CD4-positive, alpha-beta T cell (primary cell): Measurements from ENCODE around the gene C10orf71. TPM values are rescaled to one million over a fixed set of nuclear protein-coding genes. Genes with fewer than 3 reads are reported as not detected.

Experiments
- ATAC-seq: fragments of 200-7000 bp; cut with Tn5 transposase; one replicate; pipeline ENCODE4 v1.10.0; 2022; ENCODE audit warnings: mild to moderate bottlenecking; ENCODE audit not compliant: poor library complexity
- CTCF ChIA-PET: fragments of 350-600 bp; sonication (Branson Sonifier 250); formaldehyde crosslinking; loops from one replicate; lab custom pipeline; 2021; ENCODE audit warnings: antibody characterized with exemption, inconsistent platforms; lab: Charles Lee
- POLR2A ChIA-PET: fragments of 350-600 bp; sonication (Branson Sonifier 250); formaldehyde crosslinking; loops from one replicate; lab custom pipeline; 2021; ENCODE audit warnings: antibody characterized with exemption, inconsistent platforms; lab: Charles Lee
- DNase-seq, 14 experiments: peaks; one replicate each; pipeline ENCODE4 v3.0.0-alpha.2; 2013 to 2020; ENCODE audit warnings: mixed read lengths in 2 of 14
- H3K27ac ChIP-seq, 2 donors: one replicate each; pipeline versions ENCODE4 v1.5.1 to v1.7.0; 2013; ENCODE audit warnings: low read length in 2 of 2, low read depth in 1 of 2, mild to moderate bottlenecking in 1 of 2
- H3K27me3 ChIP-seq, 2 experiments: 1 replicate in 1 of 2; 2 replicates in 1 of 2; pipeline versions ENCODE4 v1.6.1 to v1.7.0; 2013; ENCODE audit warnings: low read length in 2 of 2, control low read depth in 1 of 2, mild to moderate bottlenecking in 1 of 2, moderate library complexity in 1 of 2; ENCODE audit not compliant: insufficient read depth in 2 of 2, control insufficient read depth in 1 of 2
- H3K36me3 ChIP-seq: one replicate; pipeline ENCODE4 v1.6.1; 2013; ENCODE audit warnings: low read length, control low read depth; ENCODE audit not compliant: insufficient read depth
- H3K4me1 ChIP-seq: one replicate; pipeline ENCODE4 v1.6.1; 2013; ENCODE audit warnings: low read length, control low read depth; ENCODE audit not compliant: insufficient read depth
- H3K4me3 ChIP-seq: one replicate; pipeline ENCODE4 v1.5.1; 2013; ENCODE audit warnings: mild to moderate bottlenecking, low read length, moderate library complexity
- H3K9me3 ChIP-seq, 2 experiments: 1 replicate in 1 of 2; 2 replicates in 1 of 2; pipeline versions ENCODE4 v1.6.1 to v1.7.0; 2013; ENCODE audit warnings: low read length in 2 of 2, mild to moderate bottlenecking in 2 of 2, control low read depth in 1 of 2, moderate library complexity in 1 of 2; ENCODE audit not compliant: control insufficient read depth in 1 of 2, insufficient read depth in 1 of 2
- H3K27ac Mint-ChIP-seq: one replicate; pipeline ENCODE4 v1.8.0; 2020; ENCODE audit warnings: mixed read lengths
- H3K27me3 Mint-ChIP-seq: one replicate; pipeline ENCODE4 v1.8.0; 2021; ENCODE audit warnings: mixed read lengths
- H3K36me3 Mint-ChIP-seq: one replicate; pipeline ENCODE4 v1.8.0; 2021; ENCODE audit warnings: low read depth, mixed read lengths
- H3K4me1 Mint-ChIP-seq: one replicate; pipeline ENCODE4 v1.8.0; 2021; ENCODE audit warnings: low read depth, mixed read lengths
- H3K4me3 Mint-ChIP-seq: one replicate; pipeline ENCODE4 v1.8.0; 2020; ENCODE audit warnings: mild to moderate bottlenecking, mixed read lengths
- H3K9me3 Mint-ChIP-seq: one replicate; pipeline ENCODE4 v1.8.0; 2020; ENCODE audit warnings: mixed read lengths
- intact Hi-C, 2 experiments: fragments of 100-400 bp; cut with DNase I in 1 of 2; cut with micrococcal nuclease in 1 of 2; formaldehyde crosslinking; loops; one replicate each; pipeline versions ENCODE4 v1.15.1 to v1.9.0; 2023 to 2025; cut with DNase I, micrococcal nuclease
- total RNA-seq, 174 experiments: library from RNA in 2 of 174; stranded (reverse) in 2 of 174; gene quantifications; one replicate each; pipeline ENCODE4 v1.2.3 and lab custom pipeline; 2021 to 2026
- TF ChIP-seq, protein P1 (sequence below): fragments of 200-600 bp; IDR thresholded peaks from one replicate; pipeline ENCODE4 v1.8.0; 2022; ENCODE audit warnings: antibody characterized with exemption, mild to moderate bottlenecking

C10orf71 gene
- total RNA-seq, 2 experiments from 2014 or later, result not detected

DNA sequence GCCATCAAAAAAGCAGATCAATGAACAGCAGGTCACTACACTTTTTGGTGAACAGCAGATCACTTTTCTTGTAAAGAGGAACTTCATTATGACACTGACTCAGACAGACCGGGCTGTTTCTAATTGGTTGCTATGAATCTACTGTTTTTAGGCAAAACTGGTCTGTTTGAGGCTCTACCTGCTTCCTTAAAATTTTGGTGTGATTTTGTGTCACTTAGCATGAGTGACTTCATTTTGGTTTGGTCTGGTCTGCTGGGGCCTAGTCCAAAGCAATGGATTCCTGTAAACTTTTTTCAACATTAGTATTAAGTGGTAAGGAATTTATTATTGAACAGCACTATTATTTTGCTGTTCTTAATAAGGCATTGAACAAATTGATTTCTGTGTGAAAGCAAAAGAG is 41.8 kb upstream of the C10orf71 start:
- POLR2A ChIA-PET, result no interaction called here
- Mint-ChIP-seq H3K9me3 (no peaks in the 10 kb centered on the region), H3K36me3 (no peaks in the 10 kb centered on the region), H3K4me1 (no peaks in the 10 kb centered on the region), H3K27me3 (no peaks in the 10 kb centered on the region), H3K27ac (no peak overlapping the region), H3K4me3 (no peak overlapping the region)
- TF ChIP-seq, protein P1, sequence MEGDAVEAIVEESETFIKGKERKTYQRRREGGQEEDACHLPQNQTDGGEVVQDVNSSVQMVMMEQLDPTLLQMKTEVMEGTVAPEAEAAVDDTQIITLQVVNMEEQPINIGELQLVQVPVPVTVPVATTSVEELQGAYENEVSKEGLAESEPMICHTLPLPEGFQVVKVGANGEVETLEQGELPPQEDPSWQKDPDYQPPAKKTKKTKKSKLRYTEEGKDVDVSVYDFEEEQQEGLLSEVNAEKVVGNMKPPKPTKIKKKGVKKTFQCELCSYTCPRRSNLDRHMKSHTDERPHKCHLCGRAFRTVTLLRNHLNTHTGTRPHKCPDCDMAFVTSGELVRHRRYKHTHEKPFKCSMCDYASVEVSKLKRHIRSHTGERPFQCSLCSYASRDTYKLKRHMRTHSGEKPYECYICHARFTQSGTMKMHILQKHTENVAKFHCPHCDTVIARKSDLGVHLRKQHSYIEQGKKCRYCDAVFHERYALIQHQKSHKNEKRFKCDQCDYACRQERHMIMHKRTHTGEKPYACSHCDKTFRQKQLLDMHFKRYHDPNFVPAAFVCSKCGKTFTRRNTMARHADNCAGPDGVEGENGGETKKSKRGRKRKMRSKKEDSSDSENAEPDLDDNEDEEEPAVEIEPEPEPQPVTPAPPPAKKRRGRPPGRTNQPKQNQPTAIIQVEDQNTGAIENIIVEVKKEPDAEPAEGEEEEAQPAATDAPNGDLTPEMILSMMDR, result no peak
- no peak for ATAC-seq
- DNase-seq, result peak in 3 of 14 experiments; percentile 16 to 47 (median 39)
- intact Hi-C loops, result no loop called here
- Histone ChIP-seq H3K27me3 (peaks cover 0 to 4% of the 10 kb centered on the region in 2 experiments), H3K9me3 (peaks cover 0 to 6% of the 10 kb centered on the region in 2 experiments), H3K36me3 (no peaks in the 10 kb centered on the region), H3K4me3 (no peak overlapping the region), H3K4me1 (peaks cover 15% of the 10 kb centered on the region), H3K27ac (no peak overlapping the region)
- CTCF ChIA-PET, result no interaction called here

DNA sequence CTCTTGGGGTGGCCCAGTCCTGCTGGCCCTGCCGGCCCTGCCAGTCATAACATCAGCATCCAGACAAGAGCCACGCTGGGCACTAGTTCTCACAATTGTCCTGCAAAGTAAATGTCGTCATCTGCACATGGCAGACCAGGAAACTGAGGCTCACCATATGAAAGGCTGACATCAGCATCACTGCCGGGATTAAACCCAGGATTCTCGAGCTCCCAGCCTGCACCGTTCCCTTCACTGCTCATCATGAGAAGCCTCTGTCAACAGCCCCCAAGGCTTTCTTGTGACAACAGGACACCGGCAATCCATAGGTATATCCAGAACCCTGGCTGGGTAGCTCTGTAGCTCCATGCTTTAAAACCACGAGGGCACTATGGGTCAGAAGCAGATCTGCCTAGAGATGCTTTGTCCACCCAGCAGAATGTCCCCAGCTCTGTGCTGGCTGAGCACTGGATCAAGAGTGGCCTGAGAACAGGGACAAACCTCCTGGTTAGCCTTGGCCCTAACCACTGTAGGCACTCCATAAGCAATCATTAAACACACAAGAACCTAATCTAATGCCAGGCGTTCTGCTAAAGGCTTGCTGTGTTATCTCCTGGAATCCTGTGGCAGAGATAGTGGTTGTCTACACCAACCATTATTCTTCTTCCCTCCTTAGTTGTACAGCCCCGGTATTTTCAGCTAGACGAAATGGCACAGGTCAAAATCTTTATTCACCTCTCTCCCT is 41.2 kb upstream of the C10orf71 start:
- H3K27ac Mint-ChIP-seq, result no peak overlapping the region
- no peaks in the 10 kb centered on the region for H3K27me3 Mint-ChIP-seq
- H3K36me3 ChIP-seq, result no peaks in the 10 kb centered on the region
- no peaks in the 10 kb centered on the region for H3K4me1 Mint-ChIP-seq
- peaks cover 0 to 6% of the 10 kb centered on the region in 2 experiments for H3K9me3 ChIP-seq
- H3K9me3 Mint-ChIP-seq, result no peaks in the 10 kb centered on the region
- CTCF ChIA-PET, result no interaction called here
- peaks cover 0 to 8% of the 10 kb centered on the region in 2 experiments for H3K27me3 ChIP-seq
- TF ChIP-seq, protein P1, result no peak
- H3K4me3 ChIP-seq, result no peak overlapping the region
- POLR2A ChIA-PET, result no interaction called here
- H3K36me3 Mint-ChIP-seq, result no peaks in the 10 kb centered on the region
- DNase-seq, result no peak
- intact Hi-C loops, result no loop called here
- H3K4me1 ChIP-seq, result peaks cover 15% of the 10 kb centered on the region
- H3K4me3 Mint-ChIP-seq, result no peak overlapping the region
- no peak overlapping the region for H3K27ac ChIP-seq
- no peak for ATAC-seq

DNA sequence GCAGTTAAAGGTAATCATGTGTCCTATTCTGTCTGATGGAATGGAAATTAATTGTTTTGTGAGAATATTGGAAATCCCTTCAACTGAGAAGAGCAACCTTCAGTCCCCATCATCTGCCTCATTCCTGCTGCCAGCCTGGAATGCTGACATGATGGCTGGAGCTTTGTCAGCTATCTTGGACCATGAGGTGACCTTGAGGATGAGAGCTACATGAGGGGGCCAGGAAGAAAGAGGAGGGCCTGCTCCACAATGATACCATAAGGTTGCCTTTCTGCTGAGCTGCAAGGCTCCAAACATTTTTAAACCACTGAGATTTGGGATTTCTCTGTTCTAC is 40.7 kb upstream of the C10orf71 start:
- TF ChIP-seq, protein P1, result no peak
- no peaks in the 10 kb centered on the region for H3K36me3 ChIP-seq
- no peak for ATAC-seq
- H3K27me3 ChIP-seq, result peaks cover 0 to 9% of the 10 kb centered on the region in 2 experiments
- Mint-ChIP-seq H3K4me1 (no peaks in the 10 kb centered on the region), H3K36me3 (no peaks in the 10 kb centered on the region), H3K27me3 (no peaks in the 10 kb centered on the region), H3K9me3 (no peaks in the 10 kb centered on the region), H3K27ac (no peak overlapping the region), H3K4me3 (no peak overlapping the region)
- peaks cover 0 to 6% of the 10 kb centered on the region in 2 experiments for H3K9me3 ChIP-seq
- DNase-seq, result no peak
- peaks cover 15% of the 10 kb centered on the region for H3K4me1 ChIP-seq
- no peak overlapping the region for H3K27ac ChIP-seq
- ChIA-PET POLR2A (no interaction called here), CTCF (no interaction called here)
- H3K4me3 ChIP-seq, result no peak overlapping the region
- intact Hi-C loops, result no loop called here
